Inferior parietal cortex (tissue), 1 donor: ENCODE results near the gene MRPL40.
"Not testable (repeated sequence)": the region's sequence is repeated elsewhere in the genome, so short reads cannot be mapped to it uniquely, and the experiment has no call there.

Source experiments
- DNase-seq: peaks from one replicate; pipeline ENCODE4 v3.0.0-alpha.2; 2016; ENCODE audit errors: extremely low spot score

MRPL40 gene

DNA sequence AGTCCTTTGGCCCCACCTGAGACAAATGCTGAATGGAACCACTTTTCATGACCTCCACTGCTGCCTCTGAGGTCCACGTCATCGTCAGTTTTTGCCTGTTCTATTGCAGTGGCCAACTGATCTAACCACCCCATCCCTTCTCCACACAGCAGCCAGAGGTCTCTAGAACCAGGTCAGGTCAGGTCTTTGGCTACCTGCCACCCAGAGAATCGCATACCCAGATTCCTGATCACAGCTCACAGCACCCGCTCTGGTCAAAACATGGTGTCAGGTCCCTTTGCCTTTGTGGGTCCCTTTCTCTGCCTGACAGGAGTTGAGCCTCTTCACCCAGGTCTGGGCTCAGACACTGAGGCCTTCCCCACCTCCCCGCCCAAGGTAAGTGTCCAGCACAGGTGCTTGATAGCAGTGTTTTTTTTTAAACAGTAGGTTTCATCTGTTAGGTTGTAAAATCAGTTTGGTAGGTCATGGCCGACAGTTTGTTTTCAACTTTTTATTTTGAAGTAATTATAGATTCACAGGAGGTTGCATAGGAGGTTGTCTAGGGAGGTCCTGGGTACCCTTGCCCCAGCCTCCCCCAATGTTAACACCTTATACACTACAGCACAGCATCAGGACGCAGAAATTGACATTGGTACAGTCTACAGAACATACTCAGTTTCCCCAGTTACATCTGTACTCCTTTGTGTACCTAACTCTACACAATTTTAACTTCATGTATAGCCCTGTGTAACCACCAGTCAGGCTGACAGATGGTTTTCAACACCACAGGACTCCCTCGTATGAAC lies 8.3 kb downstream of the MRPL40 start:
- DNase-seq: no peak

- DNase-seq: no peak
Measured at GRCh38 chr22:19442166-19442565, 9.8 kb downstream of the MRPL40 start.

GRCh38 chr22:19443544-19444211 lies 11.3 kb downstream of the MRPL40 start:
- no peak for DNase-seq

DNA sequence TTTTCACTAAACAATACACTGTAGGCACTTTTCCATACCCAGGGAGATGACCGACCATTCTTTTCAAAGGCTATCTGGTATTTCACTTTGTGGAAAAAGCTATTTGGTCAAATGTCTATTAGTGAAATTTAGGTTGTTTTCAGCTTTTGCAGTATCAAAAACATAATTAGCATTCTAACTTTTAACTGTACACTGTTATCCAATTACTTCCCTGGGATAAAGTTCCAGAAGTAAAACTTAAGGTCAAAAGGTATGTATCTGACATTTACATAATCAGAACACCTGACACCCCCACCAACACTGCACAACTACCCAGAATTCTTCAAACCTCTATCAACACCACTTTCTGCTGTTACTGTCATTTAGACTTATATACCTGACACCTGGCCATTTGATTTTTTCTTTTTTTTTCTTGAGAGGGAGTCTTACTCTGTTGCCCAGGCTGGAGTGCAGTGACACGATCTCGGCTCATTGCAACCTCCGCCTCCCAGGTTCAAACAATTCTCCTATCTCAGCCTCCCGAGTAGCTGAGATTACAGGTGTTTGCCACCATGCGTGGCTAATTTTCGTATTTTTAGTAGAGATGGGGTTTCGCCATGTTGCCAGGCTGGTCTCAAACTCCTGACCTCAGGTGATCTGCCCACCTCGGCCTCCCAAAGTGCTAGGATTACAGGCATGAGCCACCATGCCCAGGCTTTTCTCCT lies 13.1 kb downstream of the MRPL40 start:
- DNase-seq: not testable (repeated sequence)

GRCh38 chr22:19446603-19447329 lies 14.4 kb downstream of the MRPL40 start:
- no peak for DNase-seq

- peak; percentile 98 for DNase-seq
Measured at GRCh38 chr22:19447330-19448075, 15.2 kb downstream of the MRPL40 start, which contains the start of gene C22orf39. Gene C22orf39 (minus strand): TSS chr22:19447711. CDS start chr22:19447688, 23 bp downstream.

DNA sequence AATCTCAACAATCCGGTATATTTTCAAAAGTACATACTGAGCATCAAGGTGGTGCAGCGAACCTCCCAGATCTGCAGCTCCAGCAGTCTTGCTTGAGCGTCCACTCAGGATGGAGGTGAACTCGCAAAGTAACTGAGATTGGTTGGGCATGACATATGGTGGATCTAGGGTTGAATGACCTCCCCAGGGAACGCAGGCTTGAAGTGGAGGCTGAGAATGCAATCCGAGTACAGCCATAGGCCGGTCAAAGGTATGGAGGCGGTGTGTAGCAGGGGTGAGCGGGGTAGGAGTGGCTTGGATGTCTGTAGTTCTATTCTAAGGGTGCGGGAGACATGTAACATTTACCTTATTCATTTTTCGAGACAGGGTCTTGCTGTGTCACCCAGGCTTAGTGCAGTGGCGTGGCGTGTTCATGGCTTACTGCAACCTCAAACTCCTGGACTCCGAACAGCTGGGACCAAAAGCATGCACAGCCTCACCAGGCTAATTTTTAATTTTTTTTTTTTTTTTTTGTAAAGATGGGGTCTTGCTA lies 15.8 kb downstream of the MRPL40 start:
- peak; percentile 37 for DNase-seq

DNA sequence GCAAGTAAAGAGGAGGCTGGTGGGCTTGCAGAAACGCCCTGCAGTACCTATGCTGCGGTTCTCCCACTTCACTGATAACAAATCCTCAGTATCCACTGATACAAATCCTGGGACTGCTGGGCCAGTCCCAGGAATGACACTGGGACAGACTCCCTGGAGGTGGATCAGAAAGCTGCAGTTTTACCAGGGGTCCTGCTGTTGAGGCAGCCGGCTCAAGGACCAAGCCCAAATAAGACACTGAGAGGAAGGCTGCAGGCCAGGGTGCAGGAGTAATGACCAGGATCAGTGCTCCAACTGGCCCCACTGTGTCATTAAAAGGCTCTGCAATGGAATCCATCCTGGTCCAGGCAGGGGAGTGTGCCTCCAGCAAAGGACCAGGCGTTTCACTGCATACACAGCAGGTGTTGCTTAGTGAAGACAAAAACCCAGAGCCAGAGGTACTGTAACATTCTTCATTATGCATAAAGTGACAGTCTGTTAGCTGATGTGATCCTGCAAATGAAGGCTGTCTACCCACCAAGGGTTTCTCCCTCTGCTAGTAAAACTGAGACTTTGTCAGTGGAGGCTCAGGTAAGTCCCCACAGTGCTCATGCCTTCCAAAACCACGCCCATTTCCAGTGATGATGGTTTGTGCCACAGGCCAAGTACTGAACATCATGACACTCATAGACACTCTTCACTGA lies 16.5 kb downstream of the MRPL40 start:
- DNase-seq: no peak

DNA sequence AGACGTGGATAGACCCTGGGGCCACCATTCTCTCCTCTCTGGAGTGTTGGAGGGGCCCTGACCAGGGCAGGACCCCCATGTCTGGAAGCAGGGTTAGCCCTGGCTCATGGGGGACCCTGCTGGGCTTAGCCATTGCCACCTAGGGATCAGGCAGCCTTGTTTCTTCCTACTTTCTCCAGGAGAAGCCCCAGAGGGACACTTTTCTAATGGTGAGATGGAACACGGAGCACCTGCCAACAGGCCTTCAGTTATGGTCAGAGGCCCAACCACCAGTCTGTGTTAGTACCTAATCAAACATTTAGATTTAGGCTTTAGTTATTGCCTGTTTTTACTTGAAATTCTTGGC lies 17.1 kb downstream of the MRPL40 start:
- DNase-seq: no peak

GRCh38 chr22:19450363-19451175 lies 18.2 kb downstream of the MRPL40 start:
- no peak for DNase-seq

DNA sequence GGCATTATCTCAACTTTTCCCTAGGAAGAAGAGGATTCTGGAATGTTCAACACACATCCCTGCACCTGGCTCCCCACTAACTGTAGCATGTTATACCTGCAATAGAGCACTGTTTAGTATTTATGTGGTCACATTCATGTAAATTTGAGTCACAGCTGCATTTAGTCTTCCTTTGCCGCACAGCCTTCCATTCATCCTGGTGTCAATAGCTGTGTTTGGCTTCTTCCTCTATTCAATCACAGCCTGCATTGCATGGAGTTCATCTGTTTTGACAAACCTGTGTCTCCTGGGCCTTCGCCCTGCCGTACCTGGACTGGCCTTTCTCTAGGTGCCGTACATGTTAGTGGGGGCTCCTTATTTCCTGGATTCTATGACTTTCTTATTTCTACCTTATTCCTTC lies 19.2 kb downstream of the MRPL40 start:
- DNase-seq: no peak

DNA sequence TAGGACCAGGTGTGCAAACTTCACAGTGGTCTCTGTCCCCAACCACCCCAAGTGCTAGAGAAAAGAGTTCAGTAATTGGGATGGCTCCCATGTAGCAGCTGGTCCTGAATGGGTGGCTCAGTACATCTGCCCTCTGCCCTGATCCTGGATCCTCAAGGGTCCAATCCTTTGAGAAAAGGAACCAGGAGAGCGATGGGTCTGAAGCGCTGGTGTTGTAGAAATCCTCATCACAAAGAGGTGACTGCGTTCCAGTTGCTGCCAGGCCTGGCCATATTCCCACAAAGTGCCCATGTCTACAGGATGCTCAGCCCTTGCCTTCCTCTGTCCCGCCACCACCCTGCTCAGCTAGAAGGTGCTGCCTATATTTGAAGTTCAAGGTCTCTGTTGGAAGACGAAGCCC lies 21.4 kb downstream of the MRPL40 start:
- DNase-seq: no peak

- no peak for DNase-seq
Measured at GRCh38 chr22:19454156-19454555, 21.8 kb downstream of the MRPL40 start.

GRCh38 chr22:19455033-19455432 lies 22.7 kb downstream of the MRPL40 start:
- no peak for DNase-seq

DNA sequence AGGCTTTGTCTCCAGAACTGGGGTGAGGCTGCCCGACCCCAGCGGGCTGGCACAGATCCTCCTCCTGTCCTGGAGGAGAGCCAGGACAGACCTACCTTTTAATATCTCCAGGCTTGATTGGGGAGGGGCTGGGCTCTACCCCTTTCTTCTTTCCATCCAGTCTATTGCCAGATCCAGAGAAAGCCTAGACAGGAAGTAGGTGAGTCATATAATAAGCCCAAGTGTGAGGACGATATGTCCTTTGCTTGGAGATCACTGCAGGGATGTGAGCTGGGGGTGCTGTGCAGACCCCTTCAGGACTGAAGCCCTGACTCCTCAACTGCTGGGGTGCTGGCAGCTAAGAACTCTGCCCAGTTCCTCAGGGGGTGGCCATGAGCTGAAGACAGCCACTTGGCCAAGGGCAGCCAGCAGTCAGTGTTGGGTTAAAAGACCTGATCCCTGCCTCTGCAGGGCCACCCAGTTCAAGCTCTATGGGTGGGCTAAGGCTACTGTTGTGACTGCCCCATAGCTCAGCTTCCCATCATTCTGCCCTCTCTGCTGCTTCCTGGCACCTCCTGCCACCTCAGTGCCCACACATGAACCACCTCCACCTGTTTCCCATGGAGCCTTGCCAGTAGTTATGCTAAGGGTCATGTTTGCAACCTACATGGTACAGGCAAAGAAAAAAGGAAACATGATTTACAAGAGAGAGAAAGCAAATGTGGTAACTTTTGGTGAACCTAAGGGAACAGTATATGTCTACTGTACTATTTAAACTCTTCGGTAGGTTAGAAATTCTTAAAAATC lies 23.4 kb downstream of the MRPL40 start:
- DNase-seq: no peak

- no peak for DNase-seq
Measured at GRCh38 chr22:19456541-19456940, 24.2 kb downstream of the MRPL40 start.

DNA sequence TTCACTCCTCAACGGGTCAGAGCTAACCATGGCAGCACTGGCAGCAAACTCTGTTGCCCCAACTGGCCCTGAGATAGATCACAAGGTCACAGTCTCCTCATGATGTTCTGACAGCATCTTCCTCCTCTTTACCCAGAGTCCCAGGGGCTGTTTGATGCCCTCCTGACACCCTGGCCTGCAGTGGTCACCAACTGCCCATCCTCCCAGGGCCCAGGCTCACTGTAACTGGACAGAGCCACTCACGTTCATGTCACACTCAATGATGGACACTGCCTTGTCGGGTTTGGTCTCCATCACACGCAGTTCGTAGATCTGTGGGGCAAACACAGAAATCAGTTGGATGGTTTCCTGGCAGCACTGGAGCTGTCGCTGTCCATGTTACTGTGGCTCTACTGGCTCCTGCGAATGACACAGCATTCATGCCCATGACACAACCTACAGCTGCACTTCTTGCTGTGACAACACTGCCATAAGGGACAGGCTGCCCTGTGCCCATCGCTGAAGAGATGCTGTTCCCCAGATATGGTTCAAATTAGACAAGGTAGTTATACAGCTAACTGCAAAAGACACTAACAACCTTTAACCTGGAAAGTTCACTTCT lies 25.6 kb downstream of the MRPL40 start:
- DNase-seq: no peak

- DNase-seq: no peak
Measured at GRCh38 chr22:19460036-19460435, 27.7 kb downstream of the MRPL40 start.
